ENCODE results near the gene KRT9. TPM values are rescaled to one million over a fixed set of nuclear protein-coding genes. Genes with fewer than 3 reads are reported as not detected.

Gene KRT9
- total RNA-seq, 1 experiment from 2014 or later: 0.15 TPM

- H3K4me3 ChIP-seq (replicated peaks in 1 of 2; ENCODE audit: low read depth in 1 of 2, low read length in 2 of 2): no peak overlapping the region
- TF ChIP-seq CEBPB (IDR thresholded peaks at IDR 0.05; ENCODE audit: low read depth) (no peak), FOSL1 (IDR thresholded peaks at IDR 0.05; ENCODE audit: low read depth) (no peak), POLR2AphosphoS5 (IDR thresholded peaks at IDR 0.05; ENCODE audit: low read depth, low read length) (no peak), ZBTB33 (IDR thresholded peaks at IDR 0.05; ENCODE audit: extremely low read depth, insufficient replicate concordance, low read length) (no peak), ZNF274 (IDR thresholded peaks at IDR 0.05; ENCODE audit: low read depth, low read length) (no peak), REST (IDR thresholded peaks at IDR 0.05; ENCODE audit: low read depth) (no peak), EGR1 (IDR thresholded peaks at IDR 0.05; ENCODE audit: low read depth) (no peak), TCF7L2 (IDR thresholded peaks at IDR 0.05; ENCODE audit: borderline replicate concordance, extremely low read depth, insufficient read depth, insufficient read length) (no peak), ZFX (IDR thresholded peaks at IDR 0.05) (no peak), SIN3A (IDR thresholded peaks at IDR 0.05; ENCODE audit: low read depth) (no peak), RAD21 (IDR thresholded peaks at IDR 0.05; ENCODE audit: low read depth) (no peak)
- no peak for ATAC-seq
Observed at GRCh38 chr17:41600318-41600717, 28.5 kb upstream of the KRT9 start.

More at GRCh38 chr17:41600318-41600717, 28.5 kb upstream of the KRT9 start:
- no TSS peak for BruUV-seq (replicated peaks)
- Histone ChIP-seq H4K20me1 (ENCODE audit: insufficient read depth) (no peaks in the 10 kb centered on the region), H3K4me2 (ENCODE audit: low read length) (no peak overlapping the region), H3K9me3 (ENCODE audit: control insufficient read depth in 1 of 2, insufficient read depth in 1 of 2, low read depth in 1 of 2, low read length in 2 of 2) (no peaks in the 10 kb centered on the region), H3K79me2 (ENCODE audit: insufficient read depth, low read length) (no peaks in the 10 kb centered on the region), H2AFZ (ENCODE audit: low read depth, low read length, poor library complexity, severe bottlenecking) (no peak overlapping the region), H3K27me3 (ENCODE audit: insufficient read depth, low read length) (no peaks in the 10 kb centered on the region), H3K4me1 (ENCODE audit: control insufficient read depth in 1 of 2, insufficient read depth in 2 of 2, low read length in 2 of 2) (no peaks in the 10 kb centered on the region), H3K9ac (ENCODE audit: low read length) (no peak overlapping the region), H3K27ac (ENCODE audit: low read depth, low read length) (no peak overlapping the region), H3K9me2 (ENCODE audit: insufficient read depth) (no peaks in the 10 kb centered on the region), H3K36me3 (ENCODE audit: control insufficient read depth in 1 of 2, insufficient read depth in 2 of 2, low read length in 2 of 2) (no peaks in the 10 kb centered on the region)
- POLR2A ChIA-PET: no interaction called here
- DNase-seq (ENCODE audit: low read depth, low spot score): no peak
- CTCF ChIA-PET: no interaction called here
- RAD21 ChIA-PET (ENCODE audit: low non-redundant PET in 1 of 2, low total read pairs in 2 of 2, uncharacterized antibody in 2 of 2, unreplicated experiment in 2 of 2): no interaction called here
- intact Hi-C loops (cut with micrococcal nuclease): no loop called here
